Measurements from ENCODE around the gene EXOSC5. TPM values are rescaled to one million over a fixed set of nuclear protein-coding genes. Genes with fewer than 3 reads are reported as not detected.

EXOSC5 gene
- total and polyA plus RNA-seq, 2 of the 4 experiments (the other 2 are of a cell fraction): 19.0 to 25.2 TPM

- DNase-seq: no peak
- no peak overlapping the region; a peak in 1 of 4 replicates for H4K8ac ChIP-seq (ENCODE audit: low read depth in 2 of 2, low read length in 2 of 2)
- H2BK20ac ChIP-seq (ENCODE audit: low read depth, low read length): no peak overlapping the region
- no peak overlapping the region for H3K14ac ChIP-seq (replicated peaks; ENCODE audit: low read depth, low read length)
- ATAC-seq (ENCODE audit: low read depth): no peak
- H3K27me3 ChIP-seq (ENCODE audit: control insufficient read depth, insufficient read depth, low read length): no peaks in the 10 kb centered on the region
- H3K4me1 ChIP-seq (ENCODE audit: control insufficient read depth, insufficient read depth, low read length): peaks cover 7% of the 10 kb centered on the region
- in situ Hi-C loops (cut with MboI; ENCODE audit: low sequenced_read_pairs): no loop called here
- no peak overlapping the region for H2BK15ac ChIP-seq (ENCODE audit: low read depth, low read length)
- TF ChIP-seq, protein P1, sequence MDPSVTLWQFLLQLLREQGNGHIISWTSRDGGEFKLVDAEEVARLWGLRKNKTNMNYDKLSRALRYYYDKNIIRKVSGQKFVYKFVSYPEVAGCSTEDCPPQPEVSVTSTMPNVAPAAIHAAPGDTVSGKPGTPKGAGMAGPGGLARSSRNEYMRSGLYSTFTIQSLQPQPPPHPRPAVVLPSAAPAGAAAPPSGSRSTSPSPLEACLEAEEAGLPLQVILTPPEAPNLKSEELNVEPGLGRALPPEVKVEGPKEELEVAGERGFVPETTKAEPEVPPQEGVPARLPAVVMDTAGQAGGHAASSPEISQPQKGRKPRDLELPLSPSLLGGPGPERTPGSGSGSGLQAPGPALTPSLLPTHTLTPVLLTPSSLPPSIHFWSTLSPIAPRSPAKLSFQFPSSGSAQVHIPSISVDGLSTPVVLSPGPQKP (IDR thresholded peaks at IDR 0.05; ENCODE audit: borderline replicate concordance, low read depth, low read length): no peak
- TF ChIP-seq POLR2A (IDR thresholded peaks at IDR 0.05; ENCODE audit: low read depth, low read length): no peak
- TF ChIP-seq MAFK (IDR thresholded peaks at IDR 0.05; ENCODE audit: low read depth, low read length): no peak
- H3K9me3 ChIP-seq (ENCODE audit: control insufficient read depth, insufficient read depth, low read length): no peaks in the 10 kb centered on the region
- no peak overlapping the region for H3K18ac ChIP-seq (ENCODE audit: low read depth, low read length)
- H2AK5ac ChIP-seq (ENCODE audit: low read depth, low read length): no peak overlapping the region
- ChIA-PET CTCF (no interaction called here), POLR2A (ENCODE audit: unreplicated experiment) (no interaction called here)
- no peak overlapping the region for H4K91ac ChIP-seq (ENCODE audit: insufficient read depth, low read depth, low read length)
- no peak overlapping the region for H2AK9ac ChIP-seq (replicated peaks; ENCODE audit: low read depth, low read length, poor library complexity)
- no peak overlapping the region for H2BK5ac ChIP-seq (ENCODE audit: low read depth, low read length, poor library complexity, severe bottlenecking)
- no peak overlapping the region for H4K5ac ChIP-seq (ENCODE audit: low read depth, low read length)
- H3K79me1 ChIP-seq (ENCODE audit: low read depth in 1 of 2, low read length in 2 of 2): peaks cover 21 to 42% of the 10 kb centered on the region in 2 experiments
- no peak overlapping the region for H2AFZ ChIP-seq (replicated peaks; ENCODE audit: low read length, poor library complexity)
- H3K9ac ChIP-seq (ENCODE audit: low read depth, low read length): no peak overlapping the region
- no peak overlapping the region for H2BK120ac ChIP-seq (ENCODE audit: low read depth, low read length)
- no peak overlapping the region for H3K4me2 ChIP-seq (ENCODE audit: low read depth, low read length)
- no TSS peak for BruUV-seq (replicated peaks)
- no peaks in the 10 kb centered on the region for H3K36me3 ChIP-seq (ENCODE audit: control insufficient read depth, insufficient read depth, low read length)
- WGBS, 2 experiments (ENCODE audit: extremely low coverage in 2 of 2, insufficient read length in 1 of 2): 67% methylated on average over 3 of the region's 10 CpGs; no CpG with 5 or more reads in 1 of the 2 experiments
- H3K4ac ChIP-seq (ENCODE audit: low read depth, low read length): no peak overlapping the region
- intact Hi-C loops (cut with micrococcal nuclease): no loop called here
- H4K20me1 ChIP-seq (ENCODE audit: insufficient read depth, low read length): no peaks in the 10 kb centered on the region
- no peak overlapping the region for H3K27ac ChIP-seq (ENCODE audit: insufficient read depth, low read length)
- dilution Hi-C loops (cut with HindIII; ENCODE audit: low sequenced_read_pairs, unreplicated experiment): no loop called here
- no peak overlapping the region for H3K23ac ChIP-seq (ENCODE audit: low read depth, low read length)
- no peak overlapping the region for H3K4me3 ChIP-seq (ENCODE audit: insufficient read depth, low read depth, low read length)
- H3K56ac ChIP-seq (ENCODE audit: extremely low read depth, insufficient read depth, low read length): no peak overlapping the region
- H3K9me1 ChIP-seq (ENCODE audit: insufficient read depth, low read length): peaks cover 11% of the 10 kb centered on the region
Observed at GRCh38 chr19:41362143-41362847, 34.9 kb downstream of the EXOSC5 start.
